ENCODE data around the gene NIPAL4. TPM values are rescaled to one million over a fixed set of nuclear protein-coding genes. Genes with fewer than 3 reads are reported as not detected.

The NIPAL4 gene
- total and polyA plus RNA-seq, 2 donors (not counting 3 experiments of a cell fraction or from before 2014, with no cell fraction given), result not detected

- Histone ChIP-seq H4K20me1 (replicated peaks; ENCODE audit: control insufficient read depth, extremely low read depth, insufficient read depth, low read length) (no peaks in the 10 kb centered on the region), H3K4me3 (replicated peaks in 1 of 3; ENCODE audit: insufficient read depth in 1 of 3, low read depth in 1 of 3, low read length in 3 of 3) (no peak overlapping the region), H3K27me3 (ENCODE audit: control insufficient read depth in 2 of 2, insufficient read depth in 2 of 2, low read length in 2 of 2) (peaks cover 10 to 12% of the 10 kb centered on the region in 2 experiments), H3K9me1 (replicated peaks; ENCODE audit: control insufficient read depth, extremely low read depth, insufficient read depth, low read length) (no peaks in the 10 kb centered on the region), H3K79me2 (ENCODE audit: control insufficient read depth, insufficient read depth, low read length) (no peaks in the 10 kb centered on the region), H3K27ac (ENCODE audit: insufficient read depth, low read depth, low read length) (no peak overlapping the region), H3K9ac (replicated peaks; ENCODE audit: extremely low read depth, insufficient read depth, low read length) (no peak overlapping the region), H3K4me1 (ENCODE audit: control insufficient read depth, extremely low read depth, insufficient read depth, low read length) (no peaks in the 10 kb centered on the region), H3K4me2 (ENCODE audit: insufficient read depth, low read length) (no peak overlapping the region), H3K9me3 (replicated peaks; ENCODE audit: control insufficient read depth, insufficient read depth, low read length) (no peaks in the 10 kb centered on the region), H2AFZ (ENCODE audit: low read depth, low read length) (no peak overlapping the region), H3K36me3 (ENCODE audit: control insufficient read depth in 2 of 2, extremely low read depth in 1 of 2, insufficient read depth in 2 of 2, low read length in 2 of 2) (no peaks in the 10 kb centered on the region)
- ChIA-PET POLR2A (no interaction called here), CTCF (interaction anchor here (0.8 to 2.0 kb wide), 4 partner anchors 12 to 71 kb away, joined by 3 to 7 read pairs (median 3); no protein-coding TSS in a partner anchor)
- TF ChIP-seq MAX (IDR thresholded peaks at IDR 0.05; ENCODE audit: insufficient read depth, insufficient read length) (no peak), JUN (IDR thresholded peaks at IDR 0.05; ENCODE audit: borderline replicate concordance, insufficient read depth, insufficient read length, low read depth) (no peak), GATA2 (IDR thresholded peaks at IDR 0.05; ENCODE audit: insufficient read depth, insufficient read length, low read depth, low read length) (no peak), POLR2AphosphoS5 (IDR thresholded peaks at IDR 0.05; ENCODE audit: insufficient read depth, low read depth, low read length) (no peak), POLR2A (IDR thresholded peaks at IDR 0.05; ENCODE audit: low read depth, low read length) (no peak), MYC (IDR thresholded peaks at IDR 0.05; ENCODE audit: low read depth, low read length) (no peak), FOS (IDR thresholded peaks at IDR 0.05; ENCODE audit: borderline replicate concordance, insufficient read depth, low read length) (no peak), EZH2 (IDR thresholded peaks at IDR 0.05; ENCODE audit: borderline replicate concordance, low read depth, low read length, severe bottlenecking) (no peak)
- TF ChIP-seq, protein P1, sequence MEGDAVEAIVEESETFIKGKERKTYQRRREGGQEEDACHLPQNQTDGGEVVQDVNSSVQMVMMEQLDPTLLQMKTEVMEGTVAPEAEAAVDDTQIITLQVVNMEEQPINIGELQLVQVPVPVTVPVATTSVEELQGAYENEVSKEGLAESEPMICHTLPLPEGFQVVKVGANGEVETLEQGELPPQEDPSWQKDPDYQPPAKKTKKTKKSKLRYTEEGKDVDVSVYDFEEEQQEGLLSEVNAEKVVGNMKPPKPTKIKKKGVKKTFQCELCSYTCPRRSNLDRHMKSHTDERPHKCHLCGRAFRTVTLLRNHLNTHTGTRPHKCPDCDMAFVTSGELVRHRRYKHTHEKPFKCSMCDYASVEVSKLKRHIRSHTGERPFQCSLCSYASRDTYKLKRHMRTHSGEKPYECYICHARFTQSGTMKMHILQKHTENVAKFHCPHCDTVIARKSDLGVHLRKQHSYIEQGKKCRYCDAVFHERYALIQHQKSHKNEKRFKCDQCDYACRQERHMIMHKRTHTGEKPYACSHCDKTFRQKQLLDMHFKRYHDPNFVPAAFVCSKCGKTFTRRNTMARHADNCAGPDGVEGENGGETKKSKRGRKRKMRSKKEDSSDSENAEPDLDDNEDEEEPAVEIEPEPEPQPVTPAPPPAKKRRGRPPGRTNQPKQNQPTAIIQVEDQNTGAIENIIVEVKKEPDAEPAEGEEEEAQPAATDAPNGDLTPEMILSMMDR (IDR thresholded peaks at IDR 0.05; ENCODE audit: extremely low read depth in 1 of 2, insufficient read depth in 1 of 2, low read depth in 1 of 2, low read length in 2 of 2), result no peak
- BruUV-seq (replicated peaks), result no TSS peak
- intact Hi-C loops (cut with micrococcal nuclease), result no loop called here
- no peak for FAIRE-seq
- DNase-seq (ENCODE audit: low read depth, low spot score), result no peak
- dilution Hi-C loops (cut with MboI; ENCODE audit: extremely low pct_ligation_motif_present, low sequenced_read_pairs), result no loop called here
Measured at GRCh38 chr5:157455057-157455456, 5.0 kb upstream of the NIPAL4 start.

All from endothelial cell of umbilical vein (primary cell).